Stimulated activated CD8-positive, alpha-beta memory T cell treated with anti-CD3 and anti-CD28 coated beads, Interleukin-7, amount 100 ng/mL, for 24 hours (primary cell): ENCODE results near the gene PLEKHM3.
A peak's percentile ranks its signal among the peaks of the same experiment; 100 is the strongest.
"Not testable (repeated sequence)": the region's sequence is repeated elsewhere in the genome, so short reads cannot be mapped to it uniquely, and the experiment has no call there.

Source experiments
- DNase-seq: peaks from one replicate; pipeline ENCODE4 v3.0.0-alpha.2; 2020; ENCODE audit warnings: low read depth

PLEKHM3 gene

GRCh38 chr2:208037564-208038487 is 12.5 kb upstream of the PLEKHM3 start:
- no peak for DNase-seq

- no peak for DNase-seq
Measured at GRCh38 chr2:208036357-208036756, 11.0 kb upstream of the PLEKHM3 start.

GRCh38 chr2:208034503-208035140 is 9.3 kb upstream of the PLEKHM3 start:
- no peak for DNase-seq

- no peak for DNase-seq
Measured at GRCh38 chr2:208033701-208034502, 8.6 kb upstream of the PLEKHM3 start.

- no peak for DNase-seq
Measured at GRCh38 chr2:208031608-208032019, 6.3 kb upstream of the PLEKHM3 start.

- DNase-seq, result peak; percentile 5
Measured at GRCh38 chr2:208025814-208026184, 472 bp upstream of the PLEKHM3 start.

- no peak for DNase-seq
Measured at GRCh38 chr2:208024091-208024490, 1.2 kb downstream of the PLEKHM3 start.

- no peak for DNase-seq
Measured at GRCh38 chr2:208020253-208020652, 5.1 kb downstream of the PLEKHM3 start.

- DNase-seq, result not testable (repeated sequence)
Measured at GRCh38 chr2:208018124-208018712, 7.1 kb downstream of the PLEKHM3 start.

- no peak for DNase-seq
Measured at GRCh38 chr2:208017721-208018120, 7.6 kb downstream of the PLEKHM3 start.

GRCh38 chr2:208015475-208015874 is 9.9 kb downstream of the PLEKHM3 start:
- DNase-seq, result no peak

- no peak for DNase-seq
Measured at GRCh38 chr2:208013285-208014178, 11.8 kb downstream of the PLEKHM3 start.

- no peak for DNase-seq
Measured at GRCh38 chr2:208012449-208012848, 12.9 kb downstream of the PLEKHM3 start.

- no peak for DNase-seq
Measured at GRCh38 chr2:208010506-208010905, 14.8 kb downstream of the PLEKHM3 start.

GRCh38 chr2:208006833-208007232 is 18.5 kb downstream of the PLEKHM3 start:
- DNase-seq, result no peak

GRCh38 chr2:208006337-208006736 is 19.0 kb downstream of the PLEKHM3 start:
- DNase-seq, result no peak

GRCh38 chr2:208001924-208002323 is 23.4 kb downstream of the PLEKHM3 start:
- no peak for DNase-seq

- DNase-seq, result no peak
Measured at GRCh38 chr2:208000701-208001395, 24.5 kb downstream of the PLEKHM3 start.

- no peak for DNase-seq
Measured at GRCh38 chr2:207996848-207997247, 28.5 kb downstream of the PLEKHM3 start.

GRCh38 chr2:207995887-207996286 is 29.4 kb downstream of the PLEKHM3 start:
- no peak for DNase-seq
